DMS114 treated with DMSO at 0.1 percent for 48 hours (cell line): ENCODE data around the gene PCA3.
"Not testable (repeated sequence)": the region's sequence is repeated elsewhere in the genome, so short reads cannot be mapped to it uniquely, and the experiment has no call there.

Experiments used
- DNase-seq: peaks from one replicate; lab custom pipeline; 2025; ENCODE audit not compliant: unreplicated experiment; lab: John Stamatoyannopoulos, UW

Gene PCA3

DNA sequence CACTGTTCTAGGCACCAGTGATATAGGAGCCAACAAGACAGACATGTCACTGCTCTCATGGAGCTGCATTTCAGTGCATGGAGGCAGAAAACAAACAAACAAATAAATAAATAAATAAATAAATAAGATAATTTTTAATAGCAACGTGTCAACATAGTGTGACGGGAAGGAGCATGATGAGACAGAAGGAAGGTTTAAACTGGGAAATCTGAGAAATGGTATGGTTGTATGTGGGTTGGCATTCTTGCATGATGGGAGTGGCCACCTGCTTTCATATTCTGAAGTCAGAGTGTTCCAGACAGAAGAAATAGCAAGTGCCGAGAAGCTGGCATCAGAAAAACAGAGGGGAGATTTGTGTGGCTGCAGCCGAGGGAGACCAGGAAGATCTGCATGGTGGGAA lies at the start of gene PCA3:
Gene PCA3 (plus strand): TSS at position 301 of the 400 bp plus-strand sequence.
- no peak for DNase-seq

DNA sequence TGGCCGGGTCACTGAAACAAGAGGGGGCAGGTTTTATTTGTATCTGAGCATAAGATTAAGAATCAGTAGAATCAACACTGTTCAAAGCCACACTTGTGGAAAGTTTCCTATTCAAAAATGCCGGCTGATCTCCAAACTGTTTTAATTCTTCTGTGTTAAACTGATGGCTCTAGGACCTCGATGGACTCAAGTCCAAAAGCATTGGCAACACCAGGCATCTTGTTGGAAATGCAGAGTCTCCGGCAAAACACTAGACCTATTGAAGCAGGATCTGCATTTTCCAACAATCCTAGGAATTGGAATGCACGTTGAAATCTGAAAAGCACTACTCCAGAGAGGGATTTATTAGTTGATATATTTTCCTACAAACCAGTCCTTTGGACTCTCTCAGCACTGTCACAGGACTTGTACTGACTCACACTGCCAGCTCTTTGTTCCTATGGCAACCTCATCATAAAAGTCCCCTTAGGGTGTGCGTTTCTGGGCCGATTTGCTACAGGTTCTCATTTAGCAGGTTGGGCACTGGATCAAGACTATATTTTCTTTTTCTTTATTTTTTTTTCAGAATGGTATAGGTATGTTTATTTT lies 48.1 kb upstream of the PCA3 start:
- DNase-seq: no peak

DNA sequence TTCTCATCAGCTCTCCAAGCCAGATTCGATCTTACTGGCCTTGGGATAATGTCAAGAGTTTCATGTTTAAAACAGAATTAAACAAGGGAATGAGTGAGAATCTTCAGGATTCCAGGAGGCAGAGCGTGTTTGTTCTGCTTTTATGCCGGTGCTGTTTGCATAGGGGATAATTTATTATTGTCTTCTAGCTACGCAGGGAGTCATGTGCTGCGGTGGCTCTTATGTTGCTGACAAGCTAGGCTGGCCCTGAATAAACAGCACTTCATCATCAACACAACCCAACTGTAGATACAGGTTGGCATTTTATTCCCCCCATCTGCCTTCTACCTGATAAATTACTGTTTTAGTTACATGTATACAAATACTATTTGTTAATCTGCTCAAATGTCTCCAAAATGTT lies 47.1 kb upstream of the PCA3 start:
- DNase-seq: no peak

DNA sequence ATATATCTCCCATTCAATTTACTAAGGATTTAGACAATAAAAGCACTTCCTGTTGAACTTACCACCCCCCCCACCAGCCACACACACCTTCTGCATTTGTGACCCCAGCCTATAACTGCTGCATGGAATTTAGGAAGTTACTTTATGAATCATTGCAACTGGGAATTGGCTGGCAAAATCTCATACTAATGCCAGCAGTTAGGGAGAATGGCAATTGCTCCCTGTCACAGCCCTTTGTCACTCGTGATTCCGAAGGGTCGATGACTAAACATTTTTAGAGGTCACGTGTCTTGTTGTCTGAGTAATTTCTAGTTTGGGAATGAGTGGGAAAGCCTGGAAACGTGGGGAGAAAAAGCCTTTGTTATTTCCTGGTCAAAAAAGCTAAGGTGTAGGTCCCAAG lies 46.6 kb upstream of the PCA3 start:
- no peak for DNase-seq

DNA sequence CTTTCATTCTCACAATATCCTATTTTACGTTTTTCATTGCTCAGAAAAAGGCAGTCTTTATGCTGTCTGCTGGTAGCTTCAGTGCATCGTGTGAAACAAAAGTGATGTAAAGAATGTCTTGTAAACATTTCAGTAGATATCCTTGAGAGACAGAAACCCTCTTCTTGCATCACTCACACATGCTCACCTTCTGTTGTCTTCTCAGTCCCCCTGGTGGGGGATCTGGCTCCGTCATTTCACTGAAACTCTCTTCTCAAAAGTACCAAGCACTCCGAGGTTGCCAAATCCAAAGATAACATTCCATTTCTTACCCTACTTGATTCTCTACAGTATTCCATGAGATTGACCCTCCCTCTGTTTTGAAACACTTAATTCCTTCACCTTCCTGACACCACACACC lies 46.1 kb upstream of the PCA3 start:
- DNase-seq: no peak

DNA sequence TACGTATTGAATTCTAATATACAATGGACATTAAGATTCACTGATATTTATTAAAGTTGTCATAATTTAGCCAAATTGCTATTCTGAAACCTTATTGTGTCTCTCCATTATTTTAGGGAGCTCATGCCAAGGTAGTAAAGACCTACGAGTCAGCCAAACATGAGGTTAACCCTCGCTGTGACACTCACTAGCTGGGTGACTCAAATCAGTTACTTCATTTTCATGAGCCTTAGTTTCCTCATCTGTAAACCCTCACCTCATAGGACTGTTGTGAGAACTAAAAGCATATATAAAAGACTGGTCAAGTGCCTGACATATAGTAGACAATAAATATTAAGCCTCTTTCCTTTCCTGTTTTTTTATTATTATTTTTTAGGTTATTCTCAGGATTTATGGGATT lies 44.0 kb upstream of the PCA3 start:
- DNase-seq: no peak

DNA sequence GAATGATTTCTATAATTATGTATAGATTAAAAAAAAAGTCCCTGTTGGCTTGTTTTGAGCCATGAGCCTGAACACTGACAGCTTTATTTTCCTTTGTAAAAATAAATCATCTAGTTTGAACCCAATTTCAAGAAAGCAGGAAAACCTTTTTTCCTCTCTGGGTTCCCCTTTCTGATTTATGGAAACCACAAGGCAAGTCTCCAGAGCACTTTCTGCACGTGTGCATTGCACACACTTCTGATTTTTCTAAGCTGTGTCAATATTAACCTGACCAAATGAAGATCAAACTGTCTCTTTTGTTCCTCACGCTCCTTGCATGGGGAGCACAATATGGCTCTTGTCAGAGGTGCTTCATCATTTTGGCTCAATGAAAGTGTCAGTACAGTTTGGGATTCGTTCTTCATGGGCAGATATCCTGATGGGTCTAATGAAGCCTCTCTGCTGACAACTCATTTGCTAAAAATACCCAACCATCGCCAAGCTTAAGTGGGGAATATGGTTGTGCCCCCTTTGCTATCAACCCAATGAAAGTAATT lies 39.2 kb upstream of the PCA3 start:
- no peak for DNase-seq

DNA sequence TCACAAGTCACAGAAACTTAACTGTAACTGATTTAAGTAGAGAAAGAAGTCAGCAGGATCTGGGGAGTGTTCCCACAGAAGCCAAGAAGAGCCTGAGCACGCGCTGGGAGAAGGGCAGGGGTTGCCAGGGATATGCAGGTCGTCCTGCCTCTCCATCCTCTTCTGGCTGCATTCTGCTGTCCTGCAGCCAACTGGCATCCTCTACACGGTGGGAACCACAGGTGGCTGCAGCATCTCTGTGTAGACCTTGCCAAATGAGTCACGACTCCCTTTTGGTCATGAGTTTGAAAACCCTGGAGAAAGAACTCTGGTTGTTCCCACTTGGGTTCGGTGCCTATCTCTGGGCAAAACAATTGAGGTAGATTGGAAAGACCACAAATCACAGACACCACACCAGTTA lies 38.4 kb upstream of the PCA3 start:
- no peak for DNase-seq

DNA sequence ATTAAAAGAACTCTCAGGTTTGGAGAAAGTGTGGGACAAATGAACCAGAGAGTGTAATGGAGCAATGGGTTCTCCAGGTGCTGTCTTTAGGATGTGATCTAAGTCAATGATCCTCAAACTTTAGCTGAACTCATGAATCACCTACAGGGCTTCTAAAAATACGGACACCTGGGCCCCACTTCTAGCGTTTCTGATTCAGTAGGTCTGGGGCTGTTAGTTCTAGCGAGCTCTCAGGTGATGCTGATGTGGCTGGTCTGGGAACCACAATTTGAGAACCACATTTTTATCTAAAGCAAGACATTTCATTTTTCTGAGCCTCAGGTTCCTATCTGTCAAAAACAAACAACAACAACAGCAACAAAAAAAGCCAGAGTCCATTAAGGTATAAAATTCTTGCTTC lies 35.1 kb upstream of the PCA3 start:
- no peak for DNase-seq

DNA sequence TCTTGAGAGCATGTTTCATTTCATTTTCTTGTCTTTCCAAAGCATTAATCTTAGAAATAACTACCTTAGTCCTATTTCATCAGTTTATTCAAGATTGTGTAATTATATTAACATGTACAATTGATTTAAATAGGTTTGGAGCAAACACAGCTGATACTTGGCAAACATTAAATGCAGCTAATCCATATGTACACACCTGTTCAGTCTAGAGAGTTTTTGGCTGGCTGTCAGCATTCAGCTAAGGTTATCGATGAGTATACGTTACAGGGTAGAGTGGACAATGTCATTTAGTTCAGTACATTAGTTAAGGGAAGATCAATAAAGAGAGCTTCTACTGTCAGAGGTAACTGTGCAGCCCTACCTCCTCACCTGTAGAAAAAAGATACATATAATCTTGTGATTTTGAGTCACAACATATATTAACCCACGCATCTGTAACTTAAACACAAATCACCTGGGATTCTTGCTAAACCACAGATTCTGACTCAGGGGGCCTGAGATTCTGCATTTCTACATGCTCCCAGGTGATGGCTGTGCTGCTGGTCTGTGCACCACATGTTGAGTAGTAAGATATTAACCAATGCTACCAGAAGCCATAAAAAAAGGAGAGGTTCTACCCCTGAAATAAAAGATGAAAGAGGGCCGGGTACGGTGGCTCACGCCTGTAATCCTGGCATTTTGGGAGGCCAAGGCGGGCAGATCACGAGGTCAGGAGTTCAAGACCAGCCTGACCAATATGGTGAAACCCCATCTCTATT lies 34.1 kb upstream of the PCA3 start:
- DNase-seq: no peak

DNA sequence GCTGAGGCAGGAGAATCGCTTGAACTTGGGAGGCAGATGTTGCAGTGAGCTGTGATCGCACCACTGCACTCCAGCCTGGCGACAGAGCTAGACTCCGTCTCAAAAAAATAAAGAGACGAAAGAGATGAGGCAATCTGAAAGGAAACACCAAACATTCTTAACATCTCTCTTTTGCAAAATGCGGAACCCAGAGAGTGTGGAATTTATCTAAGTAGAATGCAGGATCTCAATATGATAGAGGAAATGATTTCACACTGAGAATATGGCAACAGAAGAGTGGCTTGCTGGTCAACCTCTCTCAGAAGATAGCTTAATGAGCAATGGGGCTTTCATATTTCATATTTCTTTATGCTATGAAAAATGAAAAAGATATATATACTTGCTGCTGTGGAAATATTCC lies 33.4 kb upstream of the PCA3 start:
- no peak for DNase-seq

DNA sequence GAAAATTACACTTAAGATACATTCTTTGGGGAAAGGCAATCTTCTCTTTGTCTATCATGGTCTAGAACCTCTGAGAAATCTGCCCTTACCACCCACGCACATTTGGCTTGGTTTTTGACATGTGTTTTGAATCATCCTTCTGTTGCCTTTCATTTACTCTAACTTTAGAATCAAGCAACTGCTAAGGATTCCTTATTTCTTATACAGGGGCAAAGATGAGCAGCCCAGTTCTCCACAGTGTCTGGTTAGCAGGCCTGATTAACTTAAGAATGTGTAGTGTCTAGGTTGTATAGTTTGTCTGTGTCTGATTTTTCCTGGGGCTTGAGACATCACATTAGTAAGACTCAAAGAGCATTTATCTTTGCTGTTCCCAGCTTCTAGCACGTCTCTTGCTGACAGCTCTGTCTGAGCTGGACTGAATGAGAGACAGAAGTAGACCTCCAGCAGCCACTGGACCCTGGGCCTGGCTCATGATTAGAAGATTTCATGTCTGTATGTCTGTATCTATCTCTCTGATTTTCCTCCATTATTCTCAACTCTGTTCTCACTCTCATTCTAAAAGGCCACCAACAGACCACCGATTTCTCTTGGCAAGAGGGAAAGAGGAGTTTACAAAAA lies 31.8 kb upstream of the PCA3 start:
- DNase-seq: no peak

DNA sequence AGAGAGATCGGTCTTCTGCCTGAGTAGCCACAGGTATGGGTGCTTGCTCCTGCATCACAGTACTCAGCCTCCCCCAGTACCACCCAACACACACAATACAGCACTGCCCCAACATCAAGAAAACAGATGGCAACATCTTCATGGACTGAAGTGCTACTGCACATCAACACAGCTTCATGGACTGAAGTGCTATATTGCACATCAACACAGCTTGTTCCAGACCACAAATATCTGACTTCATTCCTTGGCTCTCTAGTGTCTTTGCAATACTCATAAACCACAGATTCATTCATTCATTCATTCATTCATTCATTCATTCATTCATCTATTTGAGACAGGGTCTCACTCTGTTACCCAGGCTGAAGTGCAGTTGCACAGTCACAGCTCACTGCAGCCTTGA lies 31.1 kb upstream of the PCA3 start:
- no peak for DNase-seq

DNA sequence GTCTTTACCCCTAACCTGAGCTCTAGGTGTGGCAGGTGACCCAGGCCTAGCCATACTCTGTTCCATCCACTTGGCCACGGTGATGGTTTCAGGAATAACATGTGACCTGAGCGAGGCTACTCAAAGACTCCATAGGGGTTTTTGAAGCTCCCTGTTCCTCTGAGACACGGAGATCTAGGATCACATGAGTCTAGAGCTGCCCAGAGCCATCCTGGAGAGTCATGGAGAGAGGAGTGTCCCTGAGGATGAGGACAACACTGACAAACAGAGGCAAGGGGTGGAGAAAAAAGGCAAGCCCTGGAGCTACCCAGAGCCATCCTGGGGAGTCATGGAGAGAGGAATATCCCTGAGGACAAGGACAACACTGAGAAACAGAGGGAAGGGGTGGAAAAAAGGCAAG lies 29.5 kb upstream of the PCA3 start:
- DNase-seq: no peak

DNA sequence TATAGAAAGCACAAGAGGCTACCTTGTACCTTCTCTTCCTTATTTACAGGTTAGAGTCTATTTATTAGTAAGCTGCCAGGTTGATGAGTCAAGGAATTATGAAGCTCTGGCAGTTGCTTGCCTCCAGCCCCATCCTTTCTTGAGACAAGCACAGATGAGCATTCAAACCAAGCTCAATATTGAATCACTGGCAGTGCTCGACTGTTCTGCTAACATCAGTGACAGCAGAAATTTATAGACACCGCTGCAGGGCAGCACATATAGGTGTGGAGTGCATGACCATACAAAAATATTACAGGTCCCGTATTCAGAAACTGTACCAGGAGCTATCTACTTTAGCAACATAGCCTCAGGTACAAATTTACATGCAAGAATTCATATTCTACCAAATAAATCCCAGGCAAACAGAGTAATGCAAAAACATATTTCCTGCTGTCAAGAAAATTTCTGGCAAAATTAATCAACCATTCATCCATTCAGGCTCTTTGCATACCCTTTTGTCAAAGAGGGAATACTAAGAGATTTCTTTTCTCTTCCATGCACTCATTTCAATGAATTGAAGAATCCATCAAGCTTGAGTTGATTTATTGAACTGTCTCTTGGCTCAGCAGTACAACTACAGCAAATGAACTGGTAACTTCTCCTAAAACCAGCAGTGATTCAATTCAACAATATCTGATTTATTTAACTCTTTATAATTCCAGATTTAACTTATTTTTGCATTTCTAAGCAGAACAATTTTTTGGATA lies 26.9 kb upstream of the PCA3 start:
- DNase-seq: no peak

DNA sequence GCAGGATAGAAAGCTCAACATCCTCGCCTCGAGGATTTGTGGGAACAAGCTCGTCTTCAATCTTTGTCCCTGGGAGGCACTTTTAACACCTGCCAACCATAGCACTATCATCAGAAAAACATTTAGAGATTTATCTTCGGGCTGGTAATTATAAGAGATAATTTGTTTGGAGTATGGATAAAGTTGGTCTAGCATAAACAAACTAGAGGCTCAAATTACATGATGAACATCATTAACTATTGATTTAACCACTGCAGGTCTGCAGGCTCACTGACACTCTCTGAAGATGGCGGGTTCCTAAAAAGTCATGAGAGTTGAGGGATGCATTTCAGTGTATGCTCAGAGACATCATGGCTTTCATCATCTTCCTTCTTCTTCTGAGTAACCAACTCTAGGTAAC lies 25.8 kb upstream of the PCA3 start:
- DNase-seq: no peak

DNA sequence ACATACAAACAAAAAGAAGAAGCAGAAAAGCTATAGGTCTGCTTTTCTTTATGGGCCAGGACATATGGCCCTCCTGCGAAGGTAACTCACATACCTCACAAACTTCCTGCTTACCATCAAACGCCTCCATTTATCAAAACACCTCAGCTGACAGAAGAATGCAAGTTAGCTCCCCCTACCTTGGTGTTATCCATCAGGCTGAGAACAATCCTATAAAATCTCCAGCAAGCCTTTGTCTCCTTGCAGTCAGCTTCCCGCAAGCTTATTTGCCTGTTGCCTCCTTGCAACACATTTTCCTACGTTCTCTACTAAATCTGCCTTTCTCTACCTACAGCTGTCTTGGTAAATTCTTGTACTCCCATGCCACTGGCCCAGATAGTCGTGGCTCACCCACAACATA lies 22.7 kb upstream of the PCA3 start:
- no peak for DNase-seq

DNA sequence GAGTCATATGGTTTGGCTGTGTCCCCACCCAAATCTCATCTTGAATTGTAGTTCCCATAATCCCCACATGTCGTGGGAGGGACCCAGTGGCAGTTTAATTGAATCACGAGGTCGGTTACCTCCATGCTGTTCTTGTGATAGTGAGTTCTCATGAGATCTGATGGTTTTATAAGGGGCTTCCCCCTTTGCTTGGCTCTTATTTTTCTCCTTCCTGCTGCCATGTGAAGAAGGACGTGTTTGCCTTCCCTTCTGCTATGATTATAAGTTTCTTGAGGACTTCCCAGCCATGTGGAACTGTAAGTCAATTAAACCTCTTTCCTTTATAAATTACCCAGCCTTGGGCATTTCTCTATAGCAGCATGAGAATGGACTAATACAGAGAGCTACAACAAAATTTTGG lies 21.3 kb upstream of the PCA3 start:
- DNase-seq: not testable (repeated sequence)

DNA sequence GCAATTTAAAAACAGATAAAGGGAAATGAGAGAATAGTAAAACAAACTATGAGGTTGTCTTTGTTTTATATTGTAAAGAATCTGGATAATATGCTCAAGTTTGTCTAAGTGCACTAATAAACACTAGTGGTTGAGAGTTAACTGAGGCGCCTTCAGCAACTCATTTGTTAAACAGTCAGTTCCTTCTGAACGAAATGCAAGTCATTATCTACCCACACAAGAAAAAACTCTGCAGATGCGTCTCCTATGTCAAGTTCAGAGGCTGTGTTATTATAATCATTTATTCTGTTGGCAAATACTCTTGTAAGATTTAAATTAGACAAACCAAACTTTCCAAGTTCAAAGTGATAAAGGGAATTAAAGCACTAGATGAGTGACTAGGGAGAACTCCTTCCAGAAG lies 20.3 kb upstream of the PCA3 start:
- no peak for DNase-seq

DNA sequence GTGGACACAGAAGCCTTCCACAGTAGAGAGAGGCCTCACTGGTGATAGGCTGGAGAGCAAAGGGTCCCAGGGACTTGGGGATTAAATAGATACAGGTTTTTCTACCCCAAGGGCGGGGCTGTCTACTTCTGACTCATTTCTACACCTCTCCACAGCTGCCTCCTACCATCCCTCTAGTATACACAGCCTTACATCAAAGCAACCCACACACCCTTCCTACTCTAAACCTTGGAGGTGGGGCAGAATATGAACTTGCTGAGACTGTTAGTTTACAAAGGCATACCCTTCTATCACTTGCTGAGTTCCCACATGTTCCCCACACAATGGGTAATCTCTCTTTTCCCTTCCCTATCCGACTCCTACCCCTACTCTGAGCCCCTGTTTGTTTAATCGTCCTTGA lies 19.9 kb upstream of the PCA3 start:
- DNase-seq: no peak

DNA sequence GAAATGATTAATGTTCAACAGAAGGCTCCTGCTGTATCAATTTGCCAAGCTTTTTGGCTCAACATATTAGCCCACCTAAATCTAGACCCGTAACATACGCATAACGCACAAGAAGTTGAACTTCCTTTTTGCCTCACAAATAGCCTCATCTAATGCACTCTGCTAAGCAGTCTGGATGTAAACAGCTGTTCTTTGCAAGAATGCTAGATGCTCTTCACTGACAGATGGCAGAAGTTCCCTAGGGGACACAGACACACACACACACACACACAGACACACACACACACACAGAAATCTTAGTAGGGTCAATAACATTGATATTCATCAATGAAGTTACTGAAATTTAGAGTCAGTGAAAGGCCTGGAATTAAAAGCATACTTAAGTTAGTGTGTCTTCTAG lies 13.2 kb upstream of the PCA3 start:
- DNase-seq: no peak

DNA sequence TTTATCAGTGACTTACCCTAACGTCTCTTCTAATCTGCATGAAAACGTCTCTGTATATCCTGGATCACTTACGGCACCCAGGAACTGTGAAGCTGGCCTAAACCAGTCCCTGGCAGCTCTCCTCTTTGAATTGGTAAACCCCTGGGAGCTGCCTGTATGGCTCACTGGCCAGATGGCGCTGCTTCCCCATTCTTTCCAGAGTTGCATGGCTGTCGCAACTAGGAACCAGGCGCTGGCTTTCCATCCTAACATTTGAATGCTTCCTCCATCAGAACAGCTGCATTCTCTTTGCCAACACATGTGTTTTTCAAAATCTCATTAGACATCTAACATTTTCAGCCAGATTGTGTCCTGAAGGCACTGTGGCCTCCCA lies 8.0 kb upstream of the PCA3 start:
- DNase-seq: no peak
